Endothelial cell (in vitro differentiated cells): Measurements from ENCODE around the gene CUBN. TPM values are rescaled to one million over a fixed set of nuclear protein-coding genes. Genes with fewer than 3 reads are reported as not detected.
A peak's percentile ranks its signal among the peaks of the same experiment; 100 is the strongest.

Experiments
- DNase-seq: peaks from one replicate; pipeline ENCODE4 v3.0.0; 2021; ENCODE audit warnings: low spot score
- H3K27ac Mint-ChIP-seq: one replicate; pipeline ENCODE4 v1.8.0; 2021; ENCODE audit warnings: mixed read lengths, inconsistent platforms; ENCODE audit not compliant: unreplicated experiment
- H3K27me3 Mint-ChIP-seq: one replicate; pipeline ENCODE4 v1.8.0; 2021; ENCODE audit warnings: mild to moderate bottlenecking, moderate library complexity, mixed read lengths, inconsistent platforms; ENCODE audit not compliant: unreplicated experiment
- H3K36me3 Mint-ChIP-seq: one replicate; pipeline ENCODE4 v1.8.0; 2021; ENCODE audit warnings: mild to moderate bottlenecking, low read depth, mixed read lengths, inconsistent platforms; ENCODE audit not compliant: unreplicated experiment
- H3K4me1 Mint-ChIP-seq: one replicate; pipeline ENCODE4 v1.8.0; 2021; ENCODE audit warnings: mild to moderate bottlenecking, mixed read lengths, inconsistent platforms; ENCODE audit not compliant: unreplicated experiment
- H3K4me3 Mint-ChIP-seq: one replicate; pipeline ENCODE4 v1.8.0; 2021; ENCODE audit warnings: mild to moderate bottlenecking, mixed read lengths, inconsistent platforms; ENCODE audit not compliant: unreplicated experiment
- H3K9me3 Mint-ChIP-seq: one replicate; pipeline ENCODE4 v1.8.0; 2021; ENCODE audit warnings: mixed read lengths, inconsistent platforms; ENCODE audit not compliant: unreplicated experiment
- total RNA-seq: library from RNA; stranded (reverse); fragmentation: NEBNext Ultra II Directional; extraction: Animal tissue kit (Norgen Biotek cat#: 25700); gene quantifications from one replicate; pipeline ENCODE4 v1.2.1, GENCODE V29; 2021; ENCODE audit not compliant: unreplicated experiment
- TF ChIP-seq, protein P1 (sequence below): fragments of 200-600 bp; sonication (generic); IDR thresholded peaks from one replicate; pipeline ENCODE4 v1.5.0; 2021; ENCODE audit warnings: antibody characterized with exemption; ENCODE audit not compliant: unreplicated experiment

Gene CUBN
- total RNA-seq, 1 donor from 2014 or later, result 8.8 TPM

DNA sequence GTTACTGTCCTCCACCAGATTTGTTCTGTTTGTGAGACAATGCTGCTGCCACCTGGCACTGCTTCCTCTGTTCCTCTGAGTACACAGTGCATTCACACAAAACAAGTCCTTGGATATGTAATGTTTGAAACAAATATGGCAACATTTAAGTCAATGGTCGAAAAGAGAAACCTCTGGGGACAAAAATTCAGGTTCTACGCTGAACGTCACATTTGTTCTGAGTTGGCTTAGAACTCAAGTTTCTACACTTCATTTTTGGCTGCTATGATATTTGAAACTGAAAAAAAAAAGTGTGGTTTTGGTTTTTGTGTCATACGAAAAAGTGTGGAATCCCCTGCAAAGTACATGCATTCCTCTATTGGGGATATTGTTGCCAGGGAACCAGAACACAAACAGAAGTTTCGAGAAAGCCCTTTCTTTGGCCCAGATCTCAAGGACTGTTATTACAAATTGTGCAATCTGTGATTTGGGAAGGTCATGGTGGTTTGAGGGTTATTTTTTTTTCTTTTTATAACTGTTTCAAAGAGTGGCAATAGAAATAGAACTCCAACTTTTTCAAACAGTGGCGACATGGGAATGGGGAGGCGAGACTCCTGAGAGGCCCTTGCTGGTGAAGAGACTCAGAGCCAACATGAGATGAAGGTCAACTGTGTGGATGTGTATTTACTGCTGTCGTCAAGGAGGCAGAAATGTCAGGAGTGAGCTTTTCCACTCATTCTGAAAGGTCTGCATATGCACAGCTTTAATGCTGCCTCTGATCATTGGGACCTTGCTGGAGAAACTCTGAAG, 127.5 kb downstream of the CUBN start:
- DNase-seq, result no peak
- TF ChIP-seq, protein P1, sequence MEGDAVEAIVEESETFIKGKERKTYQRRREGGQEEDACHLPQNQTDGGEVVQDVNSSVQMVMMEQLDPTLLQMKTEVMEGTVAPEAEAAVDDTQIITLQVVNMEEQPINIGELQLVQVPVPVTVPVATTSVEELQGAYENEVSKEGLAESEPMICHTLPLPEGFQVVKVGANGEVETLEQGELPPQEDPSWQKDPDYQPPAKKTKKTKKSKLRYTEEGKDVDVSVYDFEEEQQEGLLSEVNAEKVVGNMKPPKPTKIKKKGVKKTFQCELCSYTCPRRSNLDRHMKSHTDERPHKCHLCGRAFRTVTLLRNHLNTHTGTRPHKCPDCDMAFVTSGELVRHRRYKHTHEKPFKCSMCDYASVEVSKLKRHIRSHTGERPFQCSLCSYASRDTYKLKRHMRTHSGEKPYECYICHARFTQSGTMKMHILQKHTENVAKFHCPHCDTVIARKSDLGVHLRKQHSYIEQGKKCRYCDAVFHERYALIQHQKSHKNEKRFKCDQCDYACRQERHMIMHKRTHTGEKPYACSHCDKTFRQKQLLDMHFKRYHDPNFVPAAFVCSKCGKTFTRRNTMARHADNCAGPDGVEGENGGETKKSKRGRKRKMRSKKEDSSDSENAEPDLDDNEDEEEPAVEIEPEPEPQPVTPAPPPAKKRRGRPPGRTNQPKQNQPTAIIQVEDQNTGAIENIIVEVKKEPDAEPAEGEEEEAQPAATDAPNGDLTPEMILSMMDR, result no peak
- Mint-ChIP-seq H3K4me1 (peaks cover 46% of the 10 kb centered on the region), H3K4me3 (no peak overlapping the region), H3K27ac (peak overlapping the region; percentile 90), H3K27me3 (peaks cover 5% of the 10 kb centered on the region), H3K36me3 (peaks cover 24% of the 10 kb centered on the region), H3K9me3 (no peaks in the 10 kb centered on the region)

DNA sequence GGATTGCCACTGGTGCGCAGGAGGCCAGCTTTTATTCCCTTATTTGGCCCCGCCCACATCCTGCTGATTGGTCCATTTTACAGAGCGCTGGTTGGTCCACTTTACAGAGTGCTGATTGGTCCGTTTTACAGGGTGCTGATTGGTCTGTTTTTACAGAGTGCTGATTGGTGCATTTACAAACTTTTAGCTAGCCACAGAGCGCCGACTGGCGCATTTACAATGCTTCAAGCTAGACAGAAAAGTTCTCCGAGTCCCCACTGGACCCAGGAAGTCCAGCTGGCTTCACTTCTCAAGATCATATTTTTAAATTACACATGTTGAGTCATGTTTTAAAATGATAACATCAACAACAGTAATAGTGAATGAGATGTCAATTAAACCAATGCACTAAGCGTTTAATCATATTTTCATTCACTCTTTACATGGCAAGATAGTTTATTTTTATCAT, 128.3 kb downstream of the CUBN start:
- Mint-ChIP-seq H3K36me3 (peaks cover 25% of the 10 kb centered on the region), H3K4me3 (no peak overlapping the region), H3K9me3 (no peaks in the 10 kb centered on the region), H3K4me1 (peaks cover 50% of the 10 kb centered on the region), H3K27ac (peak overlapping the region; percentile 38), H3K27me3 (peaks cover 6% of the 10 kb centered on the region)
- TF ChIP-seq, protein P1, result no peak
- DNase-seq, result no peak

DNA sequence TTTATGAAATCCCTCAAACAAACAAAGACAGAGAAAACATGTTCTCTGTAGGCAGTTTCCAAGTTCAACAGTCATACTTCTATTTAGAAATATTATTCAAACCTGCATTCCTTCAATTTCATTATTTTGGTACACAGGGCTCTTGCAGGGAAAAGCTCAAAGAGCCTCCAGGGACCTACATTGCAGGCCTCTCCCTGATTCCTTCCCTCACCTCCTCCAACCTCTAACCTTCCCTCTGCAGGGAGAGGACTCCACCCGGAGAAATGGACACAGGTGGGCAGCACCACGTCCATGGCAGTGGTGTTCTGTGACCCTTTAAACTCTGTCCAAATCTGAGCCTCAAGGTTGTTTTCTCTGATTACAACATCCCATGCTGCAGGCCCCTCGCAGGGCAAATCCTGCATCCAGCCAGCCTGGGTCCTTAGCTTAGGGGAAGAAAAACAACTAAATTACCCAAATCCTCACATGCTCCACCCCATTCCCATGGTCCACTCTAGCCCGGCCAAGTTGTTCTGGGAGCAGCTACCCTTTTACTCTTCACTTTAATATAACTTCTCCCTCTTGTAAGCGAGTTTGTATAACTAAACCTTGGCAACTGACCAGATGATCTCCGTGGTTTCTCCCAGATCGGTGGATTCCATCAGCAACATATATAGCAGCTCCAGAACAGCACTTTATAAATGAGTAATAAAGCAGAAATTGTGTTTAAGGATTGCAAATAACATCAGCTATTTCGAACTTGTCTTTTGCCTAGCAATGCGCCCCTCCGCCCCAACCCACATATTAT, 129.8 kb downstream of the CUBN start:
- peaks cover 53% of the 10 kb centered on the region for H3K4me1 Mint-ChIP-seq
- peaks cover 14% of the 10 kb centered on the region for H3K36me3 Mint-ChIP-seq
- H3K4me3 Mint-ChIP-seq, result peak overlapping the region; percentile 8
- H3K9me3 Mint-ChIP-seq, result no peaks in the 10 kb centered on the region
- peaks cover 10% of the 10 kb centered on the region for H3K27me3 Mint-ChIP-seq
- peak overlapping the region; percentile 53 for H3K27ac Mint-ChIP-seq
- no peak for DNase-seq
- TF ChIP-seq, protein P1, result no peak

DNA sequence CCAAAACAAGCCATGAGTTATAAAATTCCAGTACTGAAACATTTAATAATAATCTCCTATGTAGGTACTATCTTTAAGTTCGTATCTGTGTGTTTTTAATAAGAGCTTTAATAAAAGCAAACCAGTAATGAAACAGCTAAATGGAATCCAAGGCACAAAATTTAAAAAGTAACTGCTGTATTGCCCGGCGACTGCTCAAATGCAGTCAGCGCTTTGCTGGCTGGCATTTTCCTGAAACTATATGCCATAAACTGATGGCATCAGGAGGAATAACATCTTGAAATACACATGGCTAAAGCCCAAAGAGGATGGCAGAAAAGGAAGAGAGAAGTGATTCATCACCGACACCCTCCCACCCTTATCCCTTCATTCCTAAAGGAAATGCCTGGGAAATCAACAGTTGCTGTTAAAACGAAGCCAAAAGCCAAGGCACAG, 133.1 kb downstream of the CUBN start:
- Mint-ChIP-seq H3K27me3 (peaks cover 8% of the 10 kb centered on the region), H3K36me3 (peaks cover 20% of the 10 kb centered on the region), H3K4me1 (peaks cover 51% of the 10 kb centered on the region), H3K9me3 (no peaks in the 10 kb centered on the region), H3K4me3 (peak overlapping the region; percentile 82), H3K27ac (peak overlapping the region; percentile 100)
- DNase-seq, result no peak
- TF ChIP-seq, protein P1, result no peak
